Tibial nerve (tissue), 4 donors: ENCODE measurements around the gene SCAF1. TPM values are rescaled to one million over a fixed set of nuclear protein-coding genes. Genes with fewer than 3 reads are reported as not detected.

ENCODE experiments used
- DNase-seq, 2 donors: peaks; one replicate each; pipeline ENCODE4 v3.0.0-alpha.2; 2019; ENCODE audit warnings: low spot score in 2 of 2
- H3K27ac ChIP-seq, 4 donors: fragments of 200-600 bp; sonication (generic) in 3 of 4; one replicate each; pipeline ENCODE4 v1.5.1; 2017 to 2019; ENCODE audit warnings: mild to moderate bottlenecking in 1 of 4
- H3K27me3 ChIP-seq, 2 donors: fragments of 200-600 bp; sonication (generic) in 1 of 2; one replicate each; pipeline versions ENCODE4 v1.5.1 to v1.6.0; 2017 to 2019
- H3K36me3 ChIP-seq, 3 donors: fragments of 200-600 bp; sonication (generic); one replicate each; pipeline ENCODE4 v1.5.1; 2018 to 2019
- H3K4me1 ChIP-seq, 4 donors: fragments of 200-600 bp; sonication (generic) in 3 of 4; one replicate each; pipeline ENCODE4 v1.5.1; 2017 to 2019
- H3K4me3 ChIP-seq, 4 donors: fragments of 200-600 bp; sonication (generic) in 3 of 4; one replicate each; pipeline ENCODE4 v1.5.1; 2017 to 2019; ENCODE audit warnings: mild to moderate bottlenecking in 1 of 4, moderate library complexity in 1 of 4
- H3K9me3 ChIP-seq, 4 donors: fragments of 200-600 bp; sonication (generic) in 3 of 4; one replicate each; pipeline ENCODE4 v1.5.1; 2017 to 2019
- CTCF ChIP-seq, 5 experiments: fragments of 200-600 bp in 3 of 5; fragments of 450-650 bp in 2 of 5; sonication (generic) in 3 of 5; IDR thresholded peaks; one replicate each; pipeline ENCODE4 v1.5.1; 2016 to 2019; ENCODE audit warnings: antibody characterized with exemption in 5 of 5, mild to moderate bottlenecking in 3 of 5, moderate library complexity in 2 of 5
- EP300 ChIP-seq, 2 donors: sonication (generic); formaldehyde crosslinking; IDR thresholded peaks; one replicate each; pipeline ENCODE4 v1.6.1; 2017; ENCODE audit warnings: antibody characterized with exemption in 2 of 2, mild to moderate bottlenecking in 1 of 2
- POLR2A ChIP-seq, 2 donors: fragments of 450-650 bp; IDR thresholded peaks; one replicate each; pipeline ENCODE4 v1.6.1; 2017; ENCODE audit warnings: antibody characterized with exemption in 2 of 2, mild to moderate bottlenecking in 2 of 2, moderate library complexity in 2 of 2
- WGBS, 2 donors: methylation state at CpG; one replicate each; pipeline ENCODE4 v1.1.5; 2018; 5-methylcytosine and 5-hydroxymethylcytosine counted together
- total RNA-seq, 4 donors: library from RNA; depleted of rRNA; stranded (reverse); fragments of >200 nt; gene quantifications; one replicate each; pipeline ENCODE4 v1.1.0, GENCODE V29; 2016

SCAF1 gene
- total RNA-seq, 4 donors from 2014 or later = 20.1 to 53.7 (median 31.1) TPM

- Histone ChIP-seq H3K36me3 (peaks cover 5 to 100% (median 46%) of the 10 kb centered on the region in 3 donors), H3K4me3 (no peak overlapping the region), H3K4me1 (peaks cover 0 to under 1% (median 0%) of the 10 kb centered on the region in 4 donors), H3K9me3 (no peaks in the 10 kb centered on the region), H3K27me3 (no peaks in the 10 kb centered on the region), H3K27ac (no peak overlapping the region)
- no peak for TF ChIP-seq POLR2A (IDR thresholded peaks at IDR 0.05)
- TF ChIP-seq CTCF (IDR thresholded peaks at IDR 0.05) = no peak
- no peak for TF ChIP-seq EP300 (IDR thresholded peaks at IDR 0.05)
- no peak for DNase-seq
- 96 to 97% methylated on average over 62 to 63 of the region's 72 CpGs for WGBS, 2 donors
Measured at GRCh38 chr19:49651029-49651819, 9.2 kb downstream of the SCAF1 start.

- no peak overlapping the region for H3K27ac ChIP-seq
- no peaks in the 10 kb centered on the region for H3K9me3 ChIP-seq
- no peaks in the 10 kb centered on the region for H3K27me3 ChIP-seq
- 97% methylated on average over 95 to 108 of the region's 110 CpGs for WGBS, 2 donors
- no peak for DNase-seq
- H3K4me1 ChIP-seq = no peaks in the 10 kb centered on the region
- peaks cover 5 to 100% (median 39%) of the 10 kb centered on the region in 3 donors for H3K36me3 ChIP-seq
- H3K4me3 ChIP-seq = no peak overlapping the region
- no peak for TF ChIP-seq EP300 (IDR thresholded peaks at IDR 0.05)
- TF ChIP-seq POLR2A (IDR thresholded peaks at IDR 0.05) = no peak
- TF ChIP-seq CTCF (IDR thresholded peaks at IDR 0.05) = no peak
Measured at GRCh38 chr19:49651820-49652550, 10.0 kb downstream of the SCAF1 start.

- no peak for DNase-seq
- H3K27me3 ChIP-seq = no peaks in the 10 kb centered on the region
- H3K36me3 ChIP-seq = peaks cover 5 to 100% (median 45%) of the 10 kb centered on the region in 3 donors
- WGBS, 2 donors = 93 to 95% methylated on average over 55 to 57 of the region's 58 CpGs
- H3K27ac ChIP-seq = no peak overlapping the region
- TF ChIP-seq POLR2A (IDR thresholded peaks at IDR 0.05) = no peak
- no peak for TF ChIP-seq EP300 (IDR thresholded peaks at IDR 0.05)
- no peak for TF ChIP-seq CTCF (IDR thresholded peaks at IDR 0.05)
- no peaks in the 10 kb centered on the region for H3K9me3 ChIP-seq
- no peak overlapping the region for H3K4me3 ChIP-seq
- H3K4me1 ChIP-seq = no peaks in the 10 kb centered on the region
Measured at GRCh38 chr19:49652551-49653465, 10.8 kb downstream of the SCAF1 start.

- peaks cover 5 to 100% (median 50%) of the 10 kb centered on the region in 3 donors for H3K36me3 ChIP-seq
Measured at GRCh38 chr19:49653466-49653806, 11.4 kb downstream of the SCAF1 start.

GRCh38 chr19:49654581-49654980 is 12.6 kb downstream of the SCAF1 start:
- Histone ChIP-seq H3K36me3 (peaks cover 5 to 100% (median 56%) of the 10 kb centered on the region in 3 donors), H3K4me1 (no peaks in the 10 kb centered on the region), H3K27me3 (no peaks in the 10 kb centered on the region), H3K27ac (no peak overlapping the region), H3K9me3 (no peaks in the 10 kb centered on the region), H3K4me3 (no peak overlapping the region)
- TF ChIP-seq POLR2A (IDR thresholded peaks at IDR 0.05) (no peak), CTCF (IDR thresholded peaks at IDR 0.05) (no peak), EP300 (IDR thresholded peaks at IDR 0.05) (no peak)
- DNase-seq = no peak
- 88 to 91% methylated on average over 9 to 10 of the region's 10 CpGs for WGBS, 2 donors

More at GRCh38 chr19:49653466-49653806, 11.4 kb downstream of the SCAF1 start:
- TF ChIP-seq POLR2A (IDR thresholded peaks at IDR 0.05) (no peak), EP300 (IDR thresholded peaks at IDR 0.05) (no peak)
- WGBS, 2 donors = 74 to 87% methylated on average over 11 to 13 of the region's 13 CpGs
- Histone ChIP-seq H3K9me3 (no peaks in the 10 kb centered on the region), H3K27ac (no peak overlapping the region), H3K4me3 (no peak overlapping the region), H3K27me3 (no peaks in the 10 kb centered on the region), H3K4me1 (no peaks in the 10 kb centered on the region)
- DNase-seq = no peak
